HL-60/S4 treated with phorbol 12-myristate 13-acetate at 8.2 ng/mL for 4 days and 3 days (cell line): ENCODE measurements around the gene STIL.

ENCODE experiments used
- in situ Hi-C: fragments of 300-500 bp; cut with MboI; formaldehyde crosslinking; loops from 2 replicates; pipeline ENCODE4 v1.15.0; 2022; ENCODE audit warnings: low sequenced_read_pairs

The STIL gene

GRCh38 chr1:47238935-47239592 is 74.9 kb downstream of the STIL start:
- in situ Hi-C loops = no loop called here

DNA sequence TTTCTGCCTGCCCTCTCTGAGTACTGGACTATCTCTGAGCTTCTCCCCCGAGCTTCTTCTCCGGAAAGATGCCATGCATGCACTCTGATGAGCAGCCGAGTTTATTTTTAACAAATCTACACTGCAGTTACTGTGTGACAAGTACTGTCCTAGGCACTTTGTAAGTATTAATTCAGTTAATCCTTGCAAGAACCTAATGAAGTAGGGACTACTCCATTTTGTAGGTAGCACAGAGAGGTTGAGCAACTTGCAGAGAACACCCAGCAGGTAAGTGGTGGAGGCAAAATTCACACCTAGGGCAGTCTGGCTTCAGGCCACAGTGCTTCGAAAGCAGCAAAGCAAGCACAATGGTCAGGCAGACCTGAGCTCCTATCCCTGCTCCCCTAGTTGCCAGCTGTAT is 78.1 kb downstream of the STIL start:
- in situ Hi-C loops = no loop called here

DNA sequence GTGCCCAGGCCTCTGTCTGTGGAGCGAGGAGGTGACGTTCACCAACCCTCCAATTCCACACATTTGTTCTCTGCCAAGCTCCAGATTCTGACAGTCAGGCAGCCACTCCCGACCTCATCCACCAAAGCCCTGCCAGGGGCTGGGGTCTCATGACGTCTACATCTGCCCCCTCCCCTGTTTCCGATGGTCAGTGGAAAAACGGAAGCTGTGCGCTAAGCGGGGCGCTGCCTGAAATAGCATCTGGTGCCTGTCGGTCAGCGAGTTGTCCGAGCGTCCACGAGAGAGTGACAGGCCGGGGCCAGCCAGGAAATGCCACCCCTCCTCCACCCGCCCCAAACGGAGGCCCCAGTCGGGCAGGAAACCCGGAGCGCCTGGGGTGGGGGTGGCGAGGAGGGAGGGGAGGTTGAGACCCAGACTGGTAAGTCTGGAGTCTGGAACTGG is 78.7 kb downstream of the STIL start:
- in situ Hi-C loops = no loop called here

DNA sequence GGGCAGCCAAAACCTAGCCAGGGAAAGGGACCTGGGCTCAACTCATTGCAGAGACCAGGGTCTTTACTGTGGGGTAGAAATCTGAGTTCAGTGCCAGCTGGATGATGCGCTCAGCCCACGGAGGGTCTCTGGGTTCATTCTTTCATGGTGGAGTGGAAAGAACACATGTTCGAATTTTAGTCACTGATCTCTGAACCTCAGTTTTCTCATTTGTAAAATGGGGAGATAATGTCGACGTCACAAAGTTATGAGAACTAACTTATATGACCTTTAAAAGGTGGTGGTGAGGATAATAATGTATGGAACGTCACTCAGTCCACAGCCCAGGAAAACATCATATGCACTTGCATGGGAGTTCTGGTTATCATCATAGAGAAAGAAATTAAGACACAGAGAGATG is 80.8 kb downstream of the STIL start:
- in situ Hi-C loops = no loop called here

DNA sequence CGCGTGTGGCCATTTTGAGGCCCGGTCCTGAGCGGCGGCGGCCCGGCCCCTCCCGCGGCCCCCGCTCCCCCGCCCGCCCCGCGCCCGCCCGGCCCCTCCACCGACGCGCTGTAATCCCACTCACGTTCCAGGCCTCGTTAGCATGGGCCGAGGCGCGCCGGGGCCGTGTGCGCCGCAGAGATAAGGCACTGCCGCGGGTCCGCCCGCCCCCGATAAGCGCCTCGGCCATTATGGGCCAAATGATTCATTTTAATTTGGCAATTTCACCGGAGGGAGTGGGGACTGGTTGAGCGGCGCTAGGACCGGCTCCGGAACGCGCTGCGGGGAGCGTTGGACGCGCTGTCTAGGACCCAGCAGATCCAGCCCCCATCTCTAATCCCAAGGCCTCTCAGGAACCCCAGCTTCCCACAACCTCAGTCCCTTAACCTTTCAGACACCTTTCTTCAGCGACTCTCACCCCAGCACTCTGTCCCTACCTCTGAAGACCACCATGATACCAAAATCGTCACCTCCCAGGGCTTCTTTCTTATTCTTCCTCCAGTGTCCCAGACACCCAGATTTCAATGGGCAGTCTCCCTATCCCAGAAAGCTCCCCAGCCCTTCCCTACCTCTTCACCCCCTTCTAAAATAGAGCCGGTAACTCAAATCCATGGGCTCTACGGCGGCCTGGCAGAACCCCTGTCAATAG is 81.6 kb downstream of the STIL start, which contains the start of gene TAL1:
Gene TAL1 (minus strand): TSS at position 39 of the 688 bp plus-strand sequence. CDS start 6,337 bp downstream, outside the sequence.
- in situ Hi-C loops = no loop called here

GRCh38 chr1:47231301-47232186 is 82.4 kb downstream of the STIL start:
- in situ Hi-C loops = no loop called here

DNA sequence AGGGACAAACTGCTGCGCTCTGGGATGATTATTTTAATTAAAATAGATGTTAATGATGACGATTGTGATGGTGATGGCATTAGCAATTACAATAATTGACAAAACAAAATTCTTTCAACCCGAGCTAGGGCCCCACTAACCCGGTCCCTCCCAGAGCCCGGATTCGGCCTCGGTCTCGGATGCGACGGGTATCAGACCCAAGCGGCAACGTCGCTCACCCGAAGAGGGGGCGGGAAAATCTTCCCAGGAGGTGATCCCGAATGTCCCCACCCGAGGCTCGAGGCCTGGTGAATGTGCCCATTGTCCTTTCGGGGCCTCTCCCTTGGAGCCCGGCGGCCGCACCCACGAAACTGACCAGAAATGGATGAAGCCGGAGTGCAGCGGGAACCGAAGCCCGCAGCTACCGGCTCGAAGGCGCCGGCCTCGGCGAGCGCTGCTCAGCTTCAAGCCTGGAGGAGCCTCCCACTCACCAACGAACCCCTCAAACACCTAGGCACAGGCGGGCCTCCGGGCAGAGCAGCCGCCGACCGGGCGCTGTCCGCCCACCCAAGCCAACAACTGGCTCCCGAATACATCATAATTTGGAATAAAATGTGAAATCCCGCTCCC is 83.2 kb downstream of the STIL start:
- in situ Hi-C loops = no loop called here

DNA sequence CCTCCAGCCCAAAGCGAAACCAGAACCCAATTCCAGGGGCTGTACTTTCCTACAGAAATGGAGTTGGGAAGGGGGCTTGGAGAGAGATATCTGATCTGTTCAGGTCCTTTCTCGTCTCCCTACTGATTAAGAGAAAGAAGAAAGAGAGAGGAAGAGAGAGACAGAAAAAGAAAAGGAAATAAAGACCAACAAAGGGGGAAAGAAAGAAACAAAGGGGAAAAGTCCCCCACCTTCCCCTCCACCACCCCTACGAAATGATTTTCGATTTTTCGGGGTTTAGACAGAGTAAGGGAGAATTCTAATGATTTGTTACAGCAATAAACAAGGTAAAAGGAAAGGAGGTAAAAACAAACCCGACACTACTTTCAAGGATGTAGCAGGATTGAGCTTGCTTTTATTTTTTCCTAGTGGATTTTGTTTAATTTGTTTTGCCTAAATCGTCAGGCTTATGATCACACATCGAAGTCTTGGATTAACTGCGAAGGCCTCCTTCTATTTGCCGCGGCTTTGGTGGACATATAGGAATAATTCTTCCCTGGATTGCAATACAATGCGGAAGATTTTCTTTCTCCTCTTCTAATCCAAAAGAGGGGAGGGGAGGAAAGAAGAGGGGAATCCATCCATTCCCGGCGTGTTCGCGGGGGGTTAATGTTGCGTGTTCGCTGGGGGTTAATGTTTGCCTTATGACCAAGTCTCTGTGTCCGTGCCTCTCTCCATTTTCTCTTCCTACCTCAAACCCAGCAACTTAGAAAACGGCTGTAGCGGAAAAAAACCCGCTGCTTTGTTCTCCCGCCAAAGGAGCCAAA is 83.9 kb downstream of the STIL start:
- in situ Hi-C loops = no loop called here

DNA sequence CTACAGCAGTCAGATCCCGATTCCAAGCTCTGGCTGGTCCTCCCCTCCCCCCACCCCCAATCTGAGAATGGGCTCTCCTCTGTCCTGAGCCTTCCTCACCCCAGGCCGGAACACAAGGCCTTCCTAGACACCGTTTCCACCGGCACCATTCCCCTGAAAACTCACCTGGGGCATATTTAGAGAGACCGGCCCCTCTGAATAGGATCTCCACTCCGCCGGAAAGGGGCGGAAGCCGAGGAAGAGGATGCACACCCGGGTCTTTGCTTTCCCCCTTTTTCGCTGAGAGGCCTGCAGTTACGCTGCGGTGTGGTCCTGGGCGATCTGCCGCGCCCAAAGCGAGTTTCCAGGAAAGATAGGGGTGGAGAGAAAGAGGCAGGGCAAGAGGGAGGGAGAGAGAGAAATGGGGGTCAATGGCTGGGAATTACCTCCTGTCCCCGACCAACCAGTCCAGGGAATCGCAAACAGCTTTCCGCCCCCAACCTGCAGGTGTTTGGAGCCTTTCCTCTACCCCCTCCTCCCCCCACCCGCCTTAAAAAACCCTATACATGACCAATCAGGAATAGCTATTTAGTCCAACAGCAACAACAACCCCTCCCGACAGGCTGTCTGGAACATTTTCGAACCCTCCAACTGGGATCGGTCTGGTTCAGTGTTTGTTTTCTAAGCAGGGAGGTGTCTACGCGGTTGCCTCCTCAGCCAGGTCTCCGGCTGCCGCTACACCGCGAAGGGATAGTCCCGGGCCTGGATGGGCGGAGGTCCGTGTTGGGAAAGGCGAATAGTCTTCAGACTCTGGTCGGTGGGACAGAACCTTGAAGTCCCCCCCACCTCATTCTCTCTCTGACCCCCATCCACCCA is 84.7 kb downstream of the STIL start:
- in situ Hi-C loops = no loop called here

DNA sequence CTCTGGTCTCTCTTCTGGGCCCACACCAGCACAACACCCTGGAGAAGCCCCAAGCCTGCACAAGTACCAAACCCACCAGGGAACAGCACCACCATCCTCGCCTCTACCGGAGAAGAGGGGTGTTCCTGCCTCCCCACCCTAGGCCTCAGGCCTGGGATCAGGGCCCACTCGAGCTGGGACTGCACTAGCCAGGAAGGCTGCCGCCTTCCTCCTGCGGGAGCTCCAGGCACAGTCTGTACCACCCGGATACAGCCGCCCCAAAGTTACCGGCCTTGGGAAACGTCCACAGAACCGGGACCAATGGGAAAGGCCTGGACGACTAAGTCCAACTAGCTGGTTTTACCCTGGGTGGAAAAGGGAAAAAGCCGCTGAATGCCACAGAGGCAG is 85.3 kb downstream of the STIL start:
- in situ Hi-C loops = no loop called here

DNA sequence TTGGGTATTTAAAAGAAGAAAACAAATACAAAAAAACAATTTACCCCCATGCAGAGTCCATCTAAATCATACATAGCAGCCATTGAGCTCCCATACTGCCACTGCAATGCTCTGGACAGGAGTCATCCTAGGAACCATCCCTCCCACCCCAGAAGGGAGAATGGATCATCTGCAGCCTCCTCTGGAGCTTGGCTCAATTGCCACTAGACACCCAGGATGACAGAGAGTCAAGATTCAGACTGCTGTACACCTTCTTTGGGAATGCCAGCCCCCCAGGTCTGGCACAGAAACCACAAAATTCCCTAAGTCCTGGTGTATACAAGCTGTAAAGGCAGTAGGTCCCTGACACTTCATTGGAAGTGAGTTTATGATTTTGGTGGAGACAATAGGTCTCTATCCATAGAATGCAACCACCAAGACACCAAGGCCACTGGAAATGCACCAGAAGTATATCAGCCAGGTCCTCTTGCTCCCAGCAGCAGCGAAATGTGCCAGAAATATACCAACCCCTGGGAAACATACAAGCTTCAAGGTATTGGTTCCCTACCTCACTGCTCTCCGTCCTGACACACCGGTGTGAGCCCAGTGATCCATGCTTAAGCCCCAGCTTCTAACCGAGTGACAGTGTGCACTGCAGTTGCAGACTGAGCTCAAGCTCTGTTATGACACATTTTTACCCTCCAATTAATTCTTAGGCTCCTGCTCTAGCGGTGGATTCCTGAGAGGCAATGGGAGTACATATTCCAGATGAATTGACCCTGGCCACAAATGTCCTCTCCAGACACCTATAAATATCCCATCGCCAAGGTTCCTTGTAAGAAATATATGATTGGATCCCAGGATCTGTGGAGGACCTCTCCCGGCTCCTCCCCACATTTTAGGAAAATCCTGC is 86.4 kb downstream of the STIL start:
- in situ Hi-C loops = no loop called here

DNA sequence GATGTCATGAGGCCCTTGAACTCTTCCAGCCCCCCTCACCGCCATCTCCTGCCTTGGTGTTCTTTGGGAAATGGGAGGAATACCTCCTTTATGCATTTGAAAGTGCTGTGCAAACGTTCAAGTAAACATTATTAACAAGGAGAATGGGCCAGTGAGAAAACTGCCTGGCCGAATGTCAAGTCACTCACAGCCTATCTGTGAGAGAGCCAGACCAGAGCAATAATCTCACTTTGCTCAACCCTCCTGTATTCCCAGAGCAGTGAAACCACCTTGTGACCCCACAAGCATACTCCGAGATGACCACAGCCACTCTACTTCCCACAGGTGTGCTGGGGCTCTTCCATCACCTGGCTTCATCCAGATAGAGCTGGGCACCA is 87.1 kb downstream of the STIL start:
- in situ Hi-C loops = no loop called here

GRCh38 chr1:47226121-47226838 is 87.7 kb downstream of the STIL start:
- in situ Hi-C loops = no loop called here

GRCh38 chr1:47225430-47226100 is 88.4 kb downstream of the STIL start:
- in situ Hi-C loops = no loop called here

DNA sequence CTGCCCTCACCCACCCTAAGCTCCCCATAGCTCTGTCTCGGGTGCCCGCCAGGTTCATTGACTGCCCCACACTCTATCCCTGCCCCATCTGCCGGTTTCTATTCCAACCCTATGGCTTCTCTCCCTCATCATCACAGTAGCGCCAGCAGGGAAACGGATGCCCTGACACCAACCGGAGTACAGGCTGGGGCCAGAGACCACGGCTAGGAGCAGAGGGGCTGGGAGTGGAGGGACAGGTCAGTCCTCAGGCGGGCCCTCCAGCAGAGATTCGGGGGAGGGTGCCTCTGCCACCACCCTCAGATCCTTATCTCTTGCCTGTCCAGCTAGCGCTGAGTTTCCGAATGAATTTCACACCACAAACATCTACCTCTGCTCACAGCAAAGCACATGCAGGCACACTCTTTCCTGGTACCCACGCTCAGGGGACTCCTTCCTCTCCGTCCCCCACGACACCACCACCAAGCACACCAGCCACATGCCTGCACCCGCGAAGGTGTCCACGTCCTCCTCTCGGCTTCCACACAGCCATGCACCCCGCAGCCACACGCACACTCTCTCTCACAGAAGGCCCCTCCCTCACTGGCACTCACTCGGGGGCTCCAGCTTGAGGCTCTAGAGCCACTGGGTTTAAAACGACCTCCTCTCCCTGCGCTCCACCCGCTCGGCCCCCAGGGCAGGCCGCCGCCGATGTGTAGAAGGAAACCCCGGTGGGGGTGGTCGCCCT is 89.1 kb downstream of the STIL start:
- in situ Hi-C loops = no loop called here

DNA sequence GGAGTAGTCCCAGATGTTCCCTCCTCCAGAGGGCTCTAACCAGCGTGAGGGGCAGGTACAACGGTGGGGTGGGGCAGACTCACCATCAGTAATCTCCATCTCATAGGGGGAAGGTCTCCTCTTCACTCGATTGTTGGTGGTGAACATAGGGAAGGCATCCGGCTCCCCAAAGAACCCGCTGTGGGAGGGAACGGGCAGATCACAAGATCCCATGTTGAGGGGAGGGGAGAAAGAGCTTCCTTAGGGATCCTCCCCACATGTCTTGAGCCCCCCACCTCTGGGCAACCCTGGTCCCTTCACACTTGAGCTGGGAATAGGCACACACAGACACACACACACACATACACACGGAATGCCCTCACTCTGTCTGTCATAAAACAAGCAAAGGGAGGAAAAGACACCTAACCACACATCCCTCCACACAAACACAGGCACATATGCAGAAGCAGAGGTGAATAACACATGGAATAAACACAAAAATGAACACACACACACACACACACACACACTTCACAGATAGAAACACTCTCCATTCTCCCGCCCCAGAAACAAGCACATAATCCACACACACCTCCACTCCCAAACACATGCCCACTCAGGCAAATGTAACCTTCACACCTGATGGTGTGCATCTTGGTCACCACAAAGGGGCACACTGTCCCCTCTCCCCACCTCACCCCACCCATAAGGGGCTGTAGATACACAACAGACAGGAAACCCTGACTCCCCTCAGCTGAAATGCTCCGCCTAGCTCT is 89.8 kb downstream of the STIL start:
- in situ Hi-C loops = no loop called here
